ENCODE results near the gene AP5S1. TPM values are rescaled to one million over a fixed set of nuclear protein-coding genes. Genes with fewer than 3 reads are reported as not detected.

The AP5S1 gene
- polyA plus RNA-seq, 3 donors, result 6.6 to 10.8 (median 8.6) TPM

- Histone ChIP-seq H3K79me2 (ENCODE audit: insufficient read depth, low read length) (no peaks in the 10 kb centered on the region), H3K4me1 (ENCODE audit: control insufficient read depth in 1 of 2, insufficient read depth in 2 of 2, low read length in 2 of 2) (peaks cover 46 to 53% of the 10 kb centered on the region in 2 donors), H2AFZ (ENCODE audit: insufficient read depth, low read depth, low read length, poor library complexity, severe bottlenecking) (no peak overlapping the region), H3K27ac (ENCODE audit: low read depth in 1 of 2, low read length in 2 of 2) (no peak overlapping the region), H3K27me3 (ENCODE audit: control insufficient read depth in 2 of 2, insufficient read depth in 2 of 2, low read length in 2 of 2) (no peaks in the 10 kb centered on the region), H3K9ac (ENCODE audit: insufficient read depth, low read length, poor library complexity, severe bottlenecking) (no peak overlapping the region), H3K4me3 (replicated peaks in 1 of 3; ENCODE audit: low read depth in 2 of 3, low read length in 3 of 3) (no peak overlapping the region), H3K4me2 (replicated peaks; ENCODE audit: extremely low read depth, low read length, poor library complexity, severe bottlenecking) (no peak overlapping the region), H4K20me1 (ENCODE audit: insufficient read depth, low read length) (no peaks in the 10 kb centered on the region), H3K36me3 (replicated peaks in 1 of 2; ENCODE audit: control insufficient read depth in 1 of 2, insufficient read depth in 2 of 2, low read length in 2 of 2) (no peaks in the 10 kb centered on the region), H3K9me3 (replicated peaks in 1 of 2; ENCODE audit: control insufficient read depth in 1 of 2, insufficient read depth in 1 of 2, low read length in 2 of 2) (no peaks in the 10 kb centered on the region)
- intact Hi-C loops (cut with micrococcal nuclease), result loop anchor here in 1 of 2 donors (10.0 kb wide), 1 partner anchor 49 kb away; the partner anchor contains the start of gene ADISSP
- H3K27me3 Mint-ChIP-seq (ENCODE audit: low read depth in 3 of 3), result peaks cover 0 to 3% (median 3%) of the 10 kb centered on the region in 3 donors
- peaks cover 51% of the 10 kb centered on the region for H3K4me1 Mint-ChIP-seq
- no peak overlapping the region for H3K4me3 Mint-ChIP-seq
- peak overlapping the region in 2 of 7 donors; percentile 53 to 98 for H3K27ac Mint-ChIP-seq
- peaks cover 3 to 4% of the 10 kb centered on the region in 2 donors for H3K36me3 Mint-ChIP-seq
- TF ChIP-seq CTCF (IDR thresholded peaks at IDR 0.05), result no peak
- 90% methylated on average over 5 of the region's 12 CpGs for WGBS (ENCODE audit: insufficient coverage)
- DNase-seq, result peak in 1 of 3 donors; percentile 0
- peaks cover 0 to 5% (median 0%) of the 10 kb centered on the region in 7 donors for H3K9me3 Mint-ChIP-seq
Measured at GRCh38 chr20:3813848-3814581, 6.3 kb upstream of the AP5S1 start.

- H4K20me1 ChIP-seq (ENCODE audit: insufficient read depth, low read length), result no peaks in the 10 kb centered on the region
- Mint-ChIP-seq H3K4me3 (no peak overlapping the region), H3K36me3 (peaks cover 3 to 4% of the 10 kb centered on the region in 2 donors), H3K27ac (peak overlapping the region in 2 of 7 donors; percentile 40 to 64), H3K4me1 (peaks cover 50% of the 10 kb centered on the region), H3K9me3 (peaks cover 0 to 5% (median 0%) of the 10 kb centered on the region in 7 donors), H3K27me3 (ENCODE audit: low read depth in 3 of 3) (peaks cover 0 to 3% (median 1%) of the 10 kb centered on the region in 3 donors)
- H3K9me3 ChIP-seq (replicated peaks in 1 of 2; ENCODE audit: control insufficient read depth in 1 of 2, insufficient read depth in 1 of 2, low read length in 2 of 2), result no peaks in the 10 kb centered on the region
- H3K9ac ChIP-seq (ENCODE audit: insufficient read depth, low read length, poor library complexity, severe bottlenecking), result no peak overlapping the region
- H3K4me2 ChIP-seq (replicated peaks; ENCODE audit: extremely low read depth, low read length, poor library complexity, severe bottlenecking), result no peak overlapping the region
- H3K4me1 ChIP-seq (ENCODE audit: control insufficient read depth in 1 of 2, insufficient read depth in 2 of 2, low read length in 2 of 2), result peaks cover 48 to 58% of the 10 kb centered on the region in 2 donors
- H3K79me2 ChIP-seq (ENCODE audit: insufficient read depth, low read length), result no peaks in the 10 kb centered on the region
- H2AFZ ChIP-seq (ENCODE audit: insufficient read depth, low read depth, low read length, poor library complexity, severe bottlenecking), result no peak overlapping the region
- no peak overlapping the region for H3K4me3 ChIP-seq (replicated peaks in 1 of 3; ENCODE audit: low read depth in 2 of 3, low read length in 3 of 3)
- no peak for TF ChIP-seq CTCF (IDR thresholded peaks at IDR 0.05)
- H3K36me3 ChIP-seq (replicated peaks in 1 of 2; ENCODE audit: control insufficient read depth in 1 of 2, insufficient read depth in 2 of 2, low read length in 2 of 2), result no peaks in the 10 kb centered on the region
- peak in 1 of 3 donors; percentile 1 for DNase-seq
- no peak overlapping the region for H3K27ac ChIP-seq (ENCODE audit: low read depth in 1 of 2, low read length in 2 of 2)
- no peaks in the 10 kb centered on the region for H3K27me3 ChIP-seq (ENCODE audit: control insufficient read depth in 2 of 2, insufficient read depth in 2 of 2, low read length in 2 of 2)
- intact Hi-C loops (cut with micrococcal nuclease), result loop anchor here in 1 of 2 donors (10.0 kb wide), 1 partner anchor 50 kb away; the partner anchor contains the start of gene ADISSP
- 96% methylated on average over 3 of the region's 7 CpGs for WGBS (ENCODE audit: insufficient coverage)
Measured at GRCh38 chr20:3814928-3815495, 5.3 kb upstream of the AP5S1 start.

All from CD14-positive monocyte (primary cell).